Measurements from ENCODE around the gene ANKUB1.

DNA sequence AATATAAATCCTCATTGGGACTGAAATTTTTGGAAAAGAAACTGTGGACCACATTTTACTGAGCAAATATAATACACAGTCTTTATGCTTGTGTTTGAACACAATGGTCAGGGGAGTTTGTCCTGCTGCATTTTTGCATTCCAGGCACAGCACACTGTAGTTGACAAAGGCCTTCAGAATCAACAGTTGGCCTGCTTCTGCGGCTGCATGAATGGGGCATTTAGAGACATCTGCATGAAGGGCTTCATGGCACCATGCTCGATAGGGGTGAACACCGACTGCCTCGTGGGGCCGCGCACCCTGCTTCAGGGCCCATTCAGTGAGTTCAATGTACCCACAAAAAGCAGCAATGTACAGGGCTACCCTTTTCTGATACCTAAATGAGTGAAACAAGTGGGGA, 24.6 kb downstream of the ANKUB1 start:
- TF ChIP-seq, protein P1, sequence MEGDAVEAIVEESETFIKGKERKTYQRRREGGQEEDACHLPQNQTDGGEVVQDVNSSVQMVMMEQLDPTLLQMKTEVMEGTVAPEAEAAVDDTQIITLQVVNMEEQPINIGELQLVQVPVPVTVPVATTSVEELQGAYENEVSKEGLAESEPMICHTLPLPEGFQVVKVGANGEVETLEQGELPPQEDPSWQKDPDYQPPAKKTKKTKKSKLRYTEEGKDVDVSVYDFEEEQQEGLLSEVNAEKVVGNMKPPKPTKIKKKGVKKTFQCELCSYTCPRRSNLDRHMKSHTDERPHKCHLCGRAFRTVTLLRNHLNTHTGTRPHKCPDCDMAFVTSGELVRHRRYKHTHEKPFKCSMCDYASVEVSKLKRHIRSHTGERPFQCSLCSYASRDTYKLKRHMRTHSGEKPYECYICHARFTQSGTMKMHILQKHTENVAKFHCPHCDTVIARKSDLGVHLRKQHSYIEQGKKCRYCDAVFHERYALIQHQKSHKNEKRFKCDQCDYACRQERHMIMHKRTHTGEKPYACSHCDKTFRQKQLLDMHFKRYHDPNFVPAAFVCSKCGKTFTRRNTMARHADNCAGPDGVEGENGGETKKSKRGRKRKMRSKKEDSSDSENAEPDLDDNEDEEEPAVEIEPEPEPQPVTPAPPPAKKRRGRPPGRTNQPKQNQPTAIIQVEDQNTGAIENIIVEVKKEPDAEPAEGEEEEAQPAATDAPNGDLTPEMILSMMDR (IDR thresholded peaks at IDR 0.05 in 4 of 5, conservative IDR thresholded peaks at IDR 0.05 in 1 of 5): no peak
- TF ChIP-seq POLR2A (IDR thresholded peaks at IDR 0.05): no peak

All from gastrocnemius medialis (tissue), 4 donors.